AML-193 (cell line): ENCODE measurements around the gene NARF.
"Not testable (repeated sequence)": the region's sequence is repeated elsewhere in the genome, so short reads cannot be mapped to it uniquely, and the experiment has no call there.

Source experiments
- DNase-seq, 2 experiments: peaks; one replicate each; lab custom pipeline; 2025; lab: John Stamatoyannopoulos, UW

Gene NARF

DNA sequence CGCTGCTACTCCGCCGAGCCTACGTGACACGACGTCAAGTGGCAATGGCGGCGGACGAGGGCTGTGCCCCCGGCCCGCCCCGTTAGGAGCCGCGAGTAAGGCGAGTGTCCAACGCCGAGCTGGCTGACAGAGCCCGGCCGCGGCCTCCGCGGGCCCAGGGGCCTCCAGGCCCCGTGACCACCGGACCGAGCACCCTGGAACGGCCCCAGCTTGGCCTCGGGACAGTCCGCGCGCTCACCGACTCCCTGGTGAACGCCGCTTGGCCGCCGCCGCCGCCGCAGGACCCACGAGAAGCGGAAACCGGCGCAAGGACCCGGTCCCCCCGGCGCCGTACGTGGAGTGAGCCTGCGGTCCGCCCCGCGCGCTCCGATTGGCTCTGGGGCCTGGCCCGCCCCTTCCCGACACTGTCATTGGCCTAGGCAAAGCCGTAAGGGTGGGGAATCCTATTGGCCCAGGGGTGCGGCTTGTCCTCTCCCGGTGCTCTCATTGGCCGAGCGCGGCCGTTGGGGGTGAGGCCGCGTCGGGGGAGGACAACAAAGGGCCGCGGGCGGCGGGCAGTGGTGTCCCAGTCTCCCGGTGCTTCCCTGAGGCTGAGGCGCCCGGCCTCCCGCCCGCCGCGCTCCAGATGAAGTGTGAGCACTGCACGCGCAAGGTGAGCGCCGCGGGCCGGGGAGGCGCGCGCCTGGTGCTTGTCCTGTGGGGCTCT lies at the start of gene NARF:
Gene NARF (plus strand): TSS at position 563 of the 706 bp plus-strand sequence. CDS start 63 bp downstream, at position 626.
- DNase-seq = peak; percentile 99

DNA sequence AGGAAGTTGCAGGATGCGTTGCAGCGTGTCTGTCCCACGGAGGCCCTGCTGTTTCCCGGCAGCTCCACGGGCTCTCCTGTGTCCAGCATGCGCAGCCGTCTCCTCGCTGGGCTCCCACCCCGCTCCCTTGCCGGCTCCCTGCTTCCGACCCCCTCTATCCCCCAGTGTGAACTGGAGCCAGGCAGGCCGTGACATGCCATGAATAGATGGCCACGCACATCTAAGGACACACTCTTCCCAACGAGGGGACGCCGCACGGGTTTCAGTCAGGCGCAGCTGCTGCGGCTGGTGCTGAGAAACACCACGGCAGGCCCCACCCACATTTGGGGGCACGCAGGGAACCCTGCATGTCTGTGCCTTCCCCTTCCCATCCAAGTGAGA lies 49.6 kb upstream of the NARF start:
- no peak for DNase-seq

GRCh38 chr17:82410014-82410716 lies 48.4 kb upstream of the NARF start:
- DNase-seq = no peak

DNA sequence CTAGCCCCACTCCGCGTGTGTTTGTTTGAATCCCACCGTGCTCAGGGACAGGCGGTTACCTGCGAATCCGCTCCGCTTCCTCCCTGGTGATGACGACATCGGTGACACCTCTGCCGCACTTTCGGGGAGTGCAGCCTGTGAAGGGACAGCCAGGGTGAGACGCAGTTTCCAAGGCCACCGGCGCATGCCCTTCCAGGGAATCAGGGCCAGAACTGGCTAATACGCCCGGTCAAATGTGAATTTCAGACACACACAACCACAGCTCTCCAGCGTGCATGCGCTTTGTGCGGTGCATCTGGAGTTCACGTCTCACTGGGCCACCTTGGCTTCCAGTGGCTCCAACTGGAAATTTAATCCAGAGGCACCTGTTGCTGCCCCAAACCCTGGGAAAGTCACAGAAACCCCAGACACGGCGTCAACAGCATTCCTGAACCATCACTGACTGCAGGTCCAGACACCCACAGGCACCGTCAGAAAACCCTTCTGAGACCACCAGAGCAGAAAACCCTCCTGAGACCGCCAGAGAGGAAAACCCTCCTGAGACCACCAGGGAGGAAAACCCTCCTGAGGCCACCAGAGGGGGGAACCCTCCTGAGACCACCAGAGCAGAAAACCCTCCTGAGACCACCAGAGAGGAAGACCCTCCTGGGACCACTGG lies 47.0 kb upstream of the NARF start:
- DNase-seq = no peak

DNA sequence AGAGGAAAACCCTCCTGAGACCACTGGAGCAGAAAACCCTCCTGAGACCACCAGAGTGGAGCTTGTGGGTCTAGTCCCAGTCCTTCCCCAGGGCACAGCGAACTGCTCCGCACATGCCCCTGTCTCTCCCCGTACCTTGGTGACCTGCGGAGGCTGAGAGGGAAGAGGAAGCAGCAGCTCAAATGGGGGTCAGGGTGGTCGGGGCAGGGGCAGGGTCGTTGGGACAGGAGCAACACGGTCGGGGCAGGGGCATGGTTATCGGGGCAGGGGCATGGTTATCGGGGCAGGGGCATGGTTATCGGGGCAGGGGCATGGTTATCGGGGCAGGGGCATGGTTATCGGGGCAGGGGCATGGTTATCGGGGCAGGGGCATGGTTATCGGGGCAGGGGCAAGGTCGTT lies 46.5 kb upstream of the NARF start:
- DNase-seq = not testable (repeated sequence)

DNA sequence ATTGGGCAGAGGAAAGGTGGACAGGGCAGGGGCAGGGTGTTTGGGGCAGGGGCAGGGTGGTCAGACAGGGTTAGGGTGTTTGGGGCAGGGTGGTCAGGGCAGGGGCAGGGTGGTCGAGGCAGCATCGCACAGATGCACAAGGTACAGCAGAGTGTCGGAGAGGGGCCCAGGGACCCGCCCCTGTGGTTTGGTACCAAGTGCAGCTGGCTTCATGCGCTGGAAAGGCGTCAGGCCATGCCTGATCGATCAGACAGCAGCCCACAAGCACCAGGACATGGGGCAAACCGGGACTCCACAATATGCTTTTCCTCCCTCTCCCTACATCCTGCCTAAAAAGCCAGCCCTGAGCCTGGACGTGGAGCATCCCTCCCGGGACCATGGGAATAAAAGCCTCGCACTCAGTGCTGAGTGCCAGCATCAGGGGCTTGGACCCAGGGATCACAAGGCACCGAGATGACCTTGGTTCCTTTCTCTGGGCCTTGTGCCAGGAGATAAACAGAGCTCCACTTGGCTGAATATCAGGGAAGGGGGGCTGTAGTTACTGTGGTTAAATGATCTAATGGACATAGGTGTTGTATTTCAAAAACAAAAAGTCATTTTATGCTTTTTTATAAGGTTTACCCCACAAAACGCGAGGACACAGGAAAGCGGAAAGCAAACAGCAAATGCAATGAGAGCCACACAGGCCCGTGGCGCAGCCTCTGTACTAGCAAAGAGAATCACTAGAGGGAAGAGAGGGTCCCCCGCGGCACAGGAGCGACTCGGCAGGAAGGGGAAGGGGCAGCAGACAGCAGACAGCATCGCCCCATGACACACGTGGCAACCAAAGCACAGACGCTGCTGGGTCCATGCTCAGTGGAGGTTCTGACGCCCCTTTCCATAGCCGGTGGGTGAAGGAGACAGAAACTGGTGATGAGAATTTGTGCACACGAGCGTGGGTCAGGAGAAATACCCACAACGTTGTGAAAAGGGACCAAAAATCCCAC lies 45.7 kb upstream of the NARF start:
- DNase-seq = no peak

GRCh38 chr17:82414548-82415281 lies 43.8 kb upstream of the NARF start:
- DNase-seq = peak; percentile 69 to 79

DNA sequence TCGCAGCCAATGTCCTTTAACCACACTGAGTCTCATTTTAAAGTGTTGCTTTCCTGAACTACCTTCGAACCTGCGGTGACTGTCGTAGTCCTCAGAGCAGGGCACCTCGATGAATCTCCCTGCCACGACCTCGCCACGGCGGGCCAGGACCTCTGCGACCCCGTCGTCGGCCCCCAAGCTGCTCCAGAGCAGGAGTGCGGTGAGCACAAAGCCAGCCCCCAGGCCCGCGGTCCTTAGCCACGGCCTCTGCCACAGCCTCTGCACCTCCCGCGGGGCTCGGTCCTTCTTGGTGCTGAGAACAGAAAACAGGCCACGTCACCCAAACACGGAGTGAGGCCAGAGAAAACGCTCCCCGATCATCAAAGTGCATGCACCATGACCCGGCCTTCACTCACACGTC lies 43.2 kb upstream of the NARF start:
- no peak for DNase-seq

GRCh38 chr17:82415786-82416185 lies 42.8 kb upstream of the NARF start:
- no peak for DNase-seq

- no peak for DNase-seq
These were observed 42.3 kb upstream of the NARF start for GRCh38 chr17:82416264-82416663.

DNA sequence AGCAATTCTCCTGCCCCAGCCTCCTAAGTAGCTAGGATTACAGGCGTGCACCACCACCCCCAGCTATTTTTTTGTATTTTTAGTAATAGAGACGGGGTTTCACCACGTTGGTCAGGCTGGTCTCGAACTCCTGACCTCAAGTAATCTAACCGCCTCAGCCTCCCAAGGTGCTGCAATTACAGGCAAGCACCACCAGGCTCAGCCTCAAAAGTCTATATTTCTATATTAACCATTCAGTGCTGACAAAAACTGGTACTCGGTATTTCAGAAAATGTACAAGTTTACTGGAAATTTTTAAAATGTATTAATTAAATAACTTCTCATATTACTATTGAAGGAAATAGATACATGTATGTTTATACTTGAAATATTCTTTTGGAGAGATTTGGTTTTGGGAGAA lies 41.8 kb upstream of the NARF start:
- peak in 1 of 2 experiments; percentile 28 for DNase-seq

DNA sequence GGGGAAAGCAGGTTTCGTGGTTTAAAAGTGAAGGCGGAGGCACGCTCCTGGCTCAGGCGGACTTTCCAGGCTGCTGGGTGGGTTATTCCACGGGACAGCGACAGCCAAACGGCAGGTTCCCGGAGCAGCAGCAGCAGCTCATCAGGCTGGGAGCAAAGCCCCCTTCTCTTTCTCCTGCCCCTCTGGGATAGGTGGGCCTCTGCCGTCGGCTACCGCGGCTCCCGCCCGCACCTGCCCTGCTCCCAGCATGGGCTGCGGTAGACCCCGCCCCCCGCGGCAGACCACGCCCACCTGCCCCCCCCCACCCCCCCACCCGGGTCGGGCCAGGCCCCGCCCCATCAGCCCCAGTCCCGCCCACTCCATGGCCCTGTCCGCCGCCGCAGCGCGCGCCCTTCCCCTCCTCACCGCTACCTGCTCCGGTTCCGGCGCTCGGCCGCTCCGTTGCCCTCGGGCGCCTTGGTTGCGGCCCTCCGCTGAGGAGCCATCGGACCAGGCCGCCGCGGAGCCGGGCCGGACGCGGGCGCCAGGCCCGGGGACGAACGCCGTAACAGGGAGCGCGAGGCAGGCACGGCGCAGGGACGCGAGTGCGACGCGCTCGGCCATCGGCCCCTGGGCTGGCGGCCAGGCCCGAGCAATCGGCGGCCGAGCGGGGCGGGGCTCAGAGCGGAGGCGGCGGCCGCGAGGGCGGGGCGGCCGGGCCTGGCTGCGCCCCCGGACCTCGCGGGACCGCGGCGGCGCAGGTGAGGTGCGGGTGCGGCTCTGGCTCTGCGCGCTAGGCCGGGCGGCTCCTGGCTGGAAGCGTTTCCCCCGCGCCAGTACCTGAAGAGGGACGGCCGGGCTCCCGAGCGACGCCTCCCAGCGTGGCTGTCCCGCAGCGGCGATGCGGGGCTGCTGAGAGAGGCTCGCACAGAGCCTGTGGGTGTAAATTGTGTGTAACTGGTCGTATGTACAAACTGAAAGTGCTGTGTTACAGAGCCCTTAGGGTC lies 40.2 kb upstream of the NARF start, which contains the start of the genes HEXD and OGFOD3:
Gene HEXD (plus strand): TSS at position 347 of the 986 bp plus-strand sequence. CDS start 1,453 bp downstream, outside the sequence.
Gene OGFOD3 (minus strand): TSS at position 586 of the 986 bp plus-strand sequence. CDS start 101 bp downstream, at position 485.
- DNase-seq = peak; percentile 76 to 80

DNA sequence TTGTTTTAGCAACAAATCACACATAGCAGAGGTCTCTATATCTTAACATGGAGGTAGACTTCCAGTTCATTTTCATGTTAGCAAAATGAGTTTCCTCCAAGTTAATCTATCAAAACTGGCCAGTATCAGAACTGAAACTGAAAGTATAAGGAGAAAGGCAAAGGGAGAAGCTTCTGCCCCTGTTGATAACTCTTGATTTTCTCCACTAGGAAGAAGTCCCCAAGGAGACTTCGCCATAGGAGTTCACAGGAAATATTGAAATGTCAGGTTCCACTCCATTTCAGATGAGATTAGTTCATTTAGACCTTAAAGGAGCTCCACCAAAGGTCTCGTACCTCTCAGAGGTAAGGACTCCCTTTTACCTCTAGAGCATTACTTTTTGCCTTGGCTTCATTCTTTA lies 39.0 kb upstream of the NARF start:
- peak; percentile 12 to 29 for DNase-seq

DNA sequence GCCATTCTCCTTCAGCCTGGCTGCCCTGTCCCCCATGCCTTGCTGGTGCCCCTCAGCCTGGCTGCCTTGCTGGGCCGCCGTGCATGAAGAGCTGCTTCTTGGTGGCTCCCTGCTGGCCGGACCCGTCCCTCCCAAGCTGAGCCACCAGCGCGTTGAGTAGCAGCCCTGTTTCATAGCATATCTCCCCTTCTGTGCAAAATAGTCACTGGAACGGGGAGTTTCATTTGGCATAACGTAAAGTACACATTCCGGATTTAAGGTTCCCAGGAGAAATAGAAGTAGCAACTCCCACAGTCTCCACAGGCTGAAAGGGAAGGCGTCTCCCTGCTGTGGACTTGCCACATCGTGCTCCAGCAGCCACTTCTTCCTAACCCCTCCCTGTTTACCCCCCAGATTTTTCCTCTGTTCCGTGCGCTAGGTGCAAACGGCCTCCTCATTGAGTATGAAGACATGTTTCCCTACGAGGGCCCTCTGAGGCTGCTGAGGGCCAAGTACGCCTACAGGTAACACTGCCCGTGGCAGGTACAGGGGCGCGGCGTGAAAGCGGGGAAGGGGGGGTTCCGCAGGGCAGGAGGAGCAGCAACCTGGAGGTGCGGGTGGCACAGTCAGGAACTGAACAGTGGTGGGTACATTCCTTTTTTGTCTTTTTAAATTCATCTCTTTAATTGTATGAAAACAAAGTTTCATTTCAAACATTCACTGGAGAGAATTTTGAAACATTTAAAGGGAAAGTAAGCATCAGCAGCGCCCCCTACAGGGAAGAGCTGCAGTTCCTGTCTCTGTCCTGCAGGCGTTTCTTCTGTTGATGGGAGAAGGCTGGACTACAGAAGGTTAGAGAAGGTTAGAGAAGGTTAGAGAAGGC lies 34.3 kb upstream of the NARF start:
- DNase-seq = peak; percentile 78 to 79

DNA sequence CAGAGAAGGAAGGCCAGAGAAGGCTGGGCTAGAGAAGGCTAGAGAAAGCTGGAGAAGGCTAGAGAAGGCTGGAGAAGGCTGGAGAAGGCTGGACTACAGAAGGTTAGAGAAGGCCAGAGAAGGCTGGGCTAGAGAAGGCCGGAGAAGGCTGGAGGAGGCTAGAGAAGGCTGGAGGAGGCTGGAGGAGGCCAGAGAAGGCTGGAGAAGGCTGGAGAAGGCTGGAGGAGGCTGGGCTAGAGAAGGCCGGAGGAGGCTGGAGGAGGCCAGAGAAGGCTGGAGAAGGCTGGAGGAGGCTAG lies 33.7 kb upstream of the NARF start:
- no peak for DNase-seq

DNA sequence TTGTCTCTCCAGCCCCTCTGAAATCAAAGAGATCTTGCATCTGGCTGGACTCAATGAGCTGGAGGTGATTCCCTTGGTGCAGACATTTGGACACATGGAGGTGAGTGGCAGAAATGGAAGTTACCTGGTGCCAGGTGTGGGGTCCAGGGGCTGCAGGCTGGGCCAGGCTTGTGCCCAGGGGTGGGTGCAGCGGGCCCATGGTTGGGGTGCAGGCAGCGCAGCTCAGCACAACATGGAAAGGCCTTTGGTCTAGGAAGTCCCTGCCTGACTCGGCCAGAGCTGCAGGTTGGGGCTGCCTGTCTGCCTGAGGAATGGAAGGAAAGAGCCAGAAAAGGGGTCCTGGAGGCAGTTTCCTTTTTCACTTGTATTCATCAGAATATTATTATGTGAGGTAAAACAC lies 30.0 kb upstream of the NARF start:
- no peak for DNase-seq

DNA sequence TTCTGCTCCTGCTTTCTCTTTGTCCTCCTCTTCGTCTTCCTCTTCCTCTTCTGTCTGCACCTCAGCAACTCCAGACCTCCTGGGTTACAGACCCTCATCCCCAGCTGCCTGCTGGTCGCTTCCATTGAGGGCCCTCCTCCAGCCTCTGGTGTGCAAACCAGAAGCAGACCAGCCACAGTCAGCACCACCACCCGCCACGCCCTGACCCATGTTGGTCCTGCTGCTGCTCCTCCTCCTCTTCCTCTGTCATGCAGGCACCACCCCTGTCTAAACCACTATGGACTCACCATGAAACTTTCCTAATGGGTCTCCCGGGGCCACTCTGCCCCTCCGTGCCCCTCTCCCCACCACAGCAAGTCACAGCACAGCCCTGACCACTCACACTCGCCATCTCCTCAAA lies 28.7 kb upstream of the NARF start:
- no peak for DNase-seq

GRCh38 chr17:82432017-82432416 lies 26.5 kb upstream of the NARF start:
- DNase-seq = no peak
